DND-41 (cell line): Measurements from ENCODE around the gene TMEM60.

ENCODE experiments used
- EZH2 ChIP-seq: IDR thresholded peaks from 3 replicates; pipeline ENCODE4 v1.6.1; 2012; ENCODE audit warnings: borderline replicate concordance, low read depth, mild to moderate bottlenecking, moderate library complexity, low read length, inconsistent platforms; ENCODE audit not compliant: severe bottlenecking
- TF ChIP-seq, protein P1 (sequence below): IDR thresholded peaks from 2 replicates; pipeline ENCODE4 v1.5.1; 2012; ENCODE audit warnings: borderline replicate concordance, low read length, moderate library complexity, mild to moderate bottlenecking; ENCODE audit not compliant: poor library complexity, severe bottlenecking; ENCODE audit errors: extremely low read depth

DNA sequence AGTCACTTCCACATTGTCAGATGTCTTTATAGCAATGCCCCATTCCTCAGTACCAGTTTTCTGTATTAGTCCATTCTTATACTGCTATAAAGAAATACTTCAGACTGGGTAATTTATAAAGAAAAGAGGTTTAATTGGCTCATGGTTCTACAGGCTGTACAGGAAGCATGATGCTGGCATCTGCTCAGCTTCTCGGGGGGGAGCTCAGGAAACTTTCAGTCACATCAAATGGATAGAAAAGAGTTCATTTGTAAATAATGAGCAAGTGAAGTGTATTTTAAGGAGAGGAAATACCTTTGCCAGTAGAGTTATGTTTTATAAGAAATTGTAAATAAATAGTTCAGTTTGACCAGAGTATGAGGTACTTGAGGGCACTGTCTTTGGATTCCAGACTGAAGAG, 50.5 kb downstream of the TMEM60 start:
- TF ChIP-seq, protein P1, sequence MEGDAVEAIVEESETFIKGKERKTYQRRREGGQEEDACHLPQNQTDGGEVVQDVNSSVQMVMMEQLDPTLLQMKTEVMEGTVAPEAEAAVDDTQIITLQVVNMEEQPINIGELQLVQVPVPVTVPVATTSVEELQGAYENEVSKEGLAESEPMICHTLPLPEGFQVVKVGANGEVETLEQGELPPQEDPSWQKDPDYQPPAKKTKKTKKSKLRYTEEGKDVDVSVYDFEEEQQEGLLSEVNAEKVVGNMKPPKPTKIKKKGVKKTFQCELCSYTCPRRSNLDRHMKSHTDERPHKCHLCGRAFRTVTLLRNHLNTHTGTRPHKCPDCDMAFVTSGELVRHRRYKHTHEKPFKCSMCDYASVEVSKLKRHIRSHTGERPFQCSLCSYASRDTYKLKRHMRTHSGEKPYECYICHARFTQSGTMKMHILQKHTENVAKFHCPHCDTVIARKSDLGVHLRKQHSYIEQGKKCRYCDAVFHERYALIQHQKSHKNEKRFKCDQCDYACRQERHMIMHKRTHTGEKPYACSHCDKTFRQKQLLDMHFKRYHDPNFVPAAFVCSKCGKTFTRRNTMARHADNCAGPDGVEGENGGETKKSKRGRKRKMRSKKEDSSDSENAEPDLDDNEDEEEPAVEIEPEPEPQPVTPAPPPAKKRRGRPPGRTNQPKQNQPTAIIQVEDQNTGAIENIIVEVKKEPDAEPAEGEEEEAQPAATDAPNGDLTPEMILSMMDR, result no peak
- no peak for TF ChIP-seq EZH2
